Loucy (cell line): ENCODE results near the gene CCDC149.

ENCODE experiments used
- H2AFZ ChIP-seq: fragments of 200-600 bp; sonication (generic); 2 replicates; pipeline ENCODE4 v1.6.0; 2016; ENCODE audit warnings: antibody characterized with exemption, mild to moderate bottlenecking, low read length, moderate library complexity
- H3F3A ChIP-seq: fragments of 200-600 bp; 2 replicates; pipeline ENCODE4 v1.6.0; 2016; ENCODE audit warnings: antibody characterized with exemption, low read depth, mild to moderate bottlenecking
- H3K27me3 ChIP-seq: fragments of 200-600 bp; sonication (generic); 2 replicates; pipeline ENCODE4 v1.6.1; 2014; ENCODE audit warnings: low read length, mild to moderate bottlenecking; ENCODE audit not compliant: insufficient read depth, poor library complexity, severe bottlenecking
- H3K36me3 ChIP-seq: fragments of 200-600 bp; sonication (generic); 2 replicates; pipeline ENCODE4 v1.6.1; 2016; ENCODE audit warnings: low read length; ENCODE audit not compliant: insufficient read depth
- H3K4me1 ChIP-seq: fragments of 200-600 bp; sonication (generic); 2 replicates; pipeline ENCODE4 v1.5.1; 2014; ENCODE audit warnings: low read length, mild to moderate bottlenecking; ENCODE audit not compliant: insufficient read depth, poor library complexity, severe bottlenecking
- H3K4me2 ChIP-seq: fragments of 200-600 bp; sonication (generic); 2 replicates; pipeline ENCODE4 v1.6.0; 2014; ENCODE audit warnings: antibody characterized with exemption, low read length, low read depth, mild to moderate bottlenecking; ENCODE audit not compliant: poor library complexity, severe bottlenecking
- H3K4me3 ChIP-seq: fragments of 200-600 bp; sonication (generic); 2 replicates; pipeline ENCODE4 v1.5.1; 2014; ENCODE audit warnings: low read length, mild to moderate bottlenecking, mixed read lengths; ENCODE audit not compliant: poor library complexity, severe bottlenecking
- H3K79me2 ChIP-seq: fragments of 200-600 bp; sonication (generic); 2 replicates; pipeline ENCODE4 v1.6.1; 2014; ENCODE audit warnings: low read length; ENCODE audit not compliant: insufficient read depth
- H3K9ac ChIP-seq: fragments of 200-600 bp; sonication (generic); 2 replicates; pipeline ENCODE4 v1.6.0; 2014; ENCODE audit warnings: mild to moderate bottlenecking, low read depth, low read length, moderate library complexity; ENCODE audit not compliant: poor library complexity, severe bottlenecking
- H3K9me2 ChIP-seq: fragments of 200-600 bp; sonication (generic); replicated peaks from 2 replicates; pipeline ENCODE4 v1.6.1; 2016; ENCODE audit warnings: low read depth, low read length, mixed read lengths
- H3K9me3 ChIP-seq: fragments of 200-600 bp; sonication (generic); 2 replicates; pipeline ENCODE4 v1.6.1; 2014; ENCODE audit warnings: mild to moderate bottlenecking, antibody characterized with exemption, low read length, low read depth; ENCODE audit not compliant: insufficient read depth
- H4K20me1 ChIP-seq: fragments of 200-600 bp; sonication (generic); 2 replicates; pipeline ENCODE4 v1.6.0; 2014; ENCODE audit warnings: antibody characterized with exemption, low read length, mild to moderate bottlenecking; ENCODE audit not compliant: insufficient read depth, poor library complexity, severe bottlenecking
- EZH2phosphoT487 ChIP-seq: fragments of 200-600 bp; IDR thresholded peaks from 2 replicates; pipeline ENCODE4 v1.6.1; 2018; ENCODE audit warnings: antibody characterized with exemption, mild to moderate bottlenecking, moderate library complexity, borderline replicate concordance
- TF ChIP-seq, protein P1 (sequence below): fragments of 200-600 bp; sonication (generic); conservative IDR thresholded peaks from 2 replicates; pipeline ENCODE4 v1.5.1; 2014; ENCODE audit warnings: mild to moderate bottlenecking, antibody characterized with exemption, low read length

The CCDC149 gene

DNA sequence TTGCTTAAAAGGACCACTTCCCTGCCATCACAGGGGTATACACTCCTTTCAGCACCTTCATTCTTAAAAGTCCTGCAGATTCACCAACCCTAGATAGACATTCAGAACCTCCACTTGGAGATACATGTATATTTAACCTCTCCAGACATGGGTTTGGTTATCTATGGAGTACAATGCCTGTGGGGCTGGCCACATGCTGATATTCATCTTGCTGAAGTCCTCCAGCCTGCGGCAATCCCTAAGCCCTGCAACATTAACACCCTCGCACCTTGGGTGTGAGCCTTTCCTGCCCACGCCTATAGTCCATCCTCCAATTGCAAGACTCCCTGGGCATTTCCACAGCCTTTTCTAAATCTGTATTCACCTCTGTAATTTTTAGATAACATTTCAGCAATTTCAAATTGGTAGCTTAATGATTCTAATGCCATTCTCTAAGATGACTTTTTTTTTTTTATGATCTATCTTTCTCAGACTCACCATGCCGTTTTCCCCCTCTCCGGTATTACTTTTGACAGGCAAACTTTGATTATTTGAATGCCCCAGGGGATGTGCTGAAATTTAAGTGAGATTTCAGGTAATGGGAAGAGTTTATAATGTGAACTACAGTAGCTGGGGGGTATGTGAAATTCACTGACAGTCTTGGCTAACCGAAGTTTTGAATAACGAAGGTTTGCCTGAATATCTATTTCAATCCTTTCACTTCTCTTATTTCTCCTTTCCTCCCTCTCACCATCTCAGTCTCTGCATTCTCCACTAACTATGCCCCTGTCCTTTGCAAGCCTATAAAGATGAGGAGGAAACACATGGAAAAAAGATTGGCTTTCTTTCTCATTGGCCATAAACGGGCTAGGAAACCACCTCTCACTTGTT is 24.1 kb downstream of the CCDC149 start:
- Histone ChIP-seq H3K27me3 (no peaks in the 10 kb centered on the region), H4K20me1 (no peaks in the 10 kb centered on the region), H3K9ac (no peak overlapping the region), H3F3A (no peaks in the 10 kb centered on the region), H3K9me2 (no peaks in the 10 kb centered on the region), H3K79me2 (no peaks in the 10 kb centered on the region), H3K4me3 (no peak overlapping the region), H3K4me2 (no peak overlapping the region), H3K36me3 (no peaks in the 10 kb centered on the region), H3K9me3 (no peaks in the 10 kb centered on the region), H3K4me1 (no peaks in the 10 kb centered on the region), H2AFZ (no peak overlapping the region)
- TF ChIP-seq, protein P1, sequence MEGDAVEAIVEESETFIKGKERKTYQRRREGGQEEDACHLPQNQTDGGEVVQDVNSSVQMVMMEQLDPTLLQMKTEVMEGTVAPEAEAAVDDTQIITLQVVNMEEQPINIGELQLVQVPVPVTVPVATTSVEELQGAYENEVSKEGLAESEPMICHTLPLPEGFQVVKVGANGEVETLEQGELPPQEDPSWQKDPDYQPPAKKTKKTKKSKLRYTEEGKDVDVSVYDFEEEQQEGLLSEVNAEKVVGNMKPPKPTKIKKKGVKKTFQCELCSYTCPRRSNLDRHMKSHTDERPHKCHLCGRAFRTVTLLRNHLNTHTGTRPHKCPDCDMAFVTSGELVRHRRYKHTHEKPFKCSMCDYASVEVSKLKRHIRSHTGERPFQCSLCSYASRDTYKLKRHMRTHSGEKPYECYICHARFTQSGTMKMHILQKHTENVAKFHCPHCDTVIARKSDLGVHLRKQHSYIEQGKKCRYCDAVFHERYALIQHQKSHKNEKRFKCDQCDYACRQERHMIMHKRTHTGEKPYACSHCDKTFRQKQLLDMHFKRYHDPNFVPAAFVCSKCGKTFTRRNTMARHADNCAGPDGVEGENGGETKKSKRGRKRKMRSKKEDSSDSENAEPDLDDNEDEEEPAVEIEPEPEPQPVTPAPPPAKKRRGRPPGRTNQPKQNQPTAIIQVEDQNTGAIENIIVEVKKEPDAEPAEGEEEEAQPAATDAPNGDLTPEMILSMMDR: no peak
- TF ChIP-seq EZH2phosphoT487: no peak

DNA sequence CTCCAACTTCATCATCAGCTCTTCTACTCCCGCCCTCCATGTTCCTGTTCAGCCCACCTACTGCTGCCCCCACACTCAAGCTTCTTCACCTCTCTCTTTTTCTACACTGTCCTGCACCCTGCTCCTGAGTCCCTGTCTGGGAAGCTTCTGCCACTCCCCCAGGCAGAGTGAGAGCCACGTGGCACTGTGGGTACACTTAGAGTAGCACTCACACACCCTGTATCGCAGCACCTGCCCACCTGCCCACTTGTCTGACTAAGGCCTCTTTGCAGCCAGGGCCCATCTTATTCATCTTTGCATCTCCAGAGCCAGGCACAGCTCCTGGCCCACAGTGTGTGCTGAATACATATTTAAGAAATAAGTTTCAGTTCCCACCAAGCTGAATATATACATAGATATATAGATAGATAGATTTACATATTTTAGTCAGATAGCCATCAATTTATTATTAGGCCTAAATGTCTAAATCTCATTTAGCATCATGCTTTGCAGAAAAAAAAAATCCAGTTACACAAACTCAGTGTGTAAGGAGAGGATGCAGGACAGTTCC is 24.9 kb downstream of the CCDC149 start:
- H3K79me2 ChIP-seq: no peaks in the 10 kb centered on the region
- no peaks in the 10 kb centered on the region for H3K27me3 ChIP-seq
- H2AFZ ChIP-seq: no peak overlapping the region
- H3K4me3 ChIP-seq: no peak overlapping the region
- no peaks in the 10 kb centered on the region for H3F3A ChIP-seq
- H3K9me2 ChIP-seq: no peaks in the 10 kb centered on the region
- no peaks in the 10 kb centered on the region for H4K20me1 ChIP-seq
- H3K9me3 ChIP-seq: no peaks in the 10 kb centered on the region
- no peaks in the 10 kb centered on the region for H3K36me3 ChIP-seq
- TF ChIP-seq, protein P1: no peak
- no peak for TF ChIP-seq EZH2phosphoT487
- no peak overlapping the region for H3K4me2 ChIP-seq
- no peaks in the 10 kb centered on the region for H3K4me1 ChIP-seq
- H3K9ac ChIP-seq: no peak overlapping the region

DNA sequence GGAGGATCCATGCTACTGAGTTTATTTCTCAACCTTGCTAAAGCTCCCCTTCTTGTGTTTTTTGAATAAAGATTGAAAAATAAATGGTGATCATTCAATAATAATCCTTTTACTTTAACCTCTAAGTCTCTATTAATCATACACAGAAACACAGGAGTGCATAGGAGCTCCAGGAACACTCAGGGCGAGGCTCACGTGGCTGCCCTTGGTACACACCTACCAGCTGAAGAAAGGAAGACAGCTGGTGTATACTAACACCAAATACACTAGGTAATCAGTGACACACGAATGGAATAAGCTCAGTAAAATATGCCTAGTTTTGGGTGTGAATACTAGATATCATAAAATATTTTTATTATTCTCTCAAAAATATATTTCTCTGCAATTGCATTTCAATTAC is 26.2 kb downstream of the CCDC149 start:
- no peaks in the 10 kb centered on the region for H3K79me2 ChIP-seq
- H3K4me2 ChIP-seq: no peak overlapping the region
- no peak overlapping the region for H3K9ac ChIP-seq
- H3K4me1 ChIP-seq: no peaks in the 10 kb centered on the region
- no peaks in the 10 kb centered on the region for H3K27me3 ChIP-seq
- no peak overlapping the region for H3K4me3 ChIP-seq
- no peaks in the 10 kb centered on the region for H3K9me2 ChIP-seq
- no peaks in the 10 kb centered on the region for H3K9me3 ChIP-seq
- no peaks in the 10 kb centered on the region for H4K20me1 ChIP-seq
- H3F3A ChIP-seq: no peaks in the 10 kb centered on the region
- no peaks in the 10 kb centered on the region for H3K36me3 ChIP-seq
- TF ChIP-seq, protein P1: no peak
- TF ChIP-seq EZH2phosphoT487: no peak
- no peak overlapping the region for H2AFZ ChIP-seq
